ENCODE measurements around the gene RNF34. TPM values are rescaled to one million over a fixed set of nuclear protein-coding genes. Genes with fewer than 3 reads are reported as not detected.

The RNF34 gene
- total RNA-seq, 1 donor from 2014 or later, result 41.2 TPM

DNA sequence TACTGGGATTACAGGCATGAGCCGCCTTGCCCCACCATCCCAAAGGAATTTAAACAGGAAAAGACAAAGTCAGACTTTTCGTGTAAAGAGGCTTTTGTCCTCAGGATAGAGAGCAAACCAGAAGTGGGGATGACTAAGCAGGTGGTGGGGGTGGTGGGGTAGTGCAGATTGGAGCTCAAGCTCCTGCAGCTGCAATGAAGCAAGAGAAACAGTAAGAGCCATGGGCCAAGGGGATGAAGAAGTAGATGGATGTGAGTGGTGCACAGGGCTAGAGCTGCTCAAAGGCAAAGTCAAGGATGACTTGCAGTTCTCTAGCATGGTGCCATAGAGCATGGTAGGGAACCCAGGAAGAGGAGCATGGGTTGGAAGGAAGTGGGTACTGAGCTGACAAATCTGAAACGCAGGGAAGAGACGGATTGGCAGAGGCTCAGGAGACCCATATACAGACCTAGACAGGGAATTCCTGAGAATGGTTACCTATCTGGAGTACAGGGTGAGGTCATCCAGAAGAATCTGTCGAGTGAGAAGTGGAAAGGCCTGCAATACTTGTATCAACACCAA lies 11.4 kb upstream of the RNF34 start:
- DNase-seq (ENCODE audit: low read depth), result no peak

DNA sequence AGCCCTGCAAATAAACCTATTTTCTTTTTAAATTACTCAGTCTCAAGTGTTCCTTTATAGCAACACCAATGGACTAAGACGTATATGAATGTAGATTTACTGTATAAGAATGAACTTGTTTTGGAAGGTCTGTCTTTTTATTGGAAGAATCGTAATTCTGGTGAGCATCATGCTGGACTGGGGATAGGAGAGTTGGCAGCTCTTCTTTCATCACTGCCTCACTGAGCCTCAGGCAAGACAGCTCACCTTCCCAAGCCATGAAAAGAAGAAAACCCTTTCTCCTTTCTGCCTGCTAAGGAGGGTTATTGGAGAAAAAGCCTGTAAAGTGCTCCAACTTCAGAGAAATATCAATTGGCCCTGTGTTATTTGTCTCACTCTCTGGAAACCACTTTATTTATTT lies 9.1 kb upstream of the RNF34 start:
- DNase-seq (ENCODE audit: low read depth), result no peak

DNA sequence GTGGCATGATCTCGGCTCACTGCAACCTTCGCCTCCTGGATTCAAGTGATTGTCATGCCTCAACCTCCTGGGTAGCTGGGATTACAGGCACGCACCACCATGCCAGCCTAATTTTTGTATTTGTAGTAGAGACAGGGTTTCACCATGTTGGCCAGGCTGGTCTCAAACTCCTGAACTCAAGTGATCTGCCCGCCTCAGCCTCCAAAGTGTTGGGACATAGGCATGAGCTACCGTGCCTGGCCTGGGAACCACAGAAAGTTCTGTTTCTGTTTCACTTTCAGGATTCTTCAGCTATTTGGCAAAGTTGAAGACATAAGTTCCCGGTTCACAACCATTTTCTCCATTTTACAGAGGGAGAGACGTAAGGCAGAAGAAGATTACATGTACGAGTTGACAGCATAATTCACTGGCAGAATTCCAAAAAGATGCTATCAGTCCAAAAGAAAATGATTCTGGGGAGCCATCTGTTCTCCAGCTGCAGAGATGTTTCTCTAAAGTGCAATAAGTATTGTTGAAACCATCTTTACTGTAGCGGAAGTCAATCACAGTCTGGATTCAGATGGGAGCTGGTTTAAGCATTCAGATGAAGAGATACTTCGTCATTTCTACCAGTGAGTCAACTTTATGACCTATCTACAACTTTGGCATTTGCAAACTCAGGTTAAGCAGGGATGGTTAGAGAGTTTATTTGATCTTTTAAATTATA lies 8.1 kb upstream of the RNF34 start:
- peak; percentile 18 for DNase-seq (ENCODE audit: low read depth)

DNA sequence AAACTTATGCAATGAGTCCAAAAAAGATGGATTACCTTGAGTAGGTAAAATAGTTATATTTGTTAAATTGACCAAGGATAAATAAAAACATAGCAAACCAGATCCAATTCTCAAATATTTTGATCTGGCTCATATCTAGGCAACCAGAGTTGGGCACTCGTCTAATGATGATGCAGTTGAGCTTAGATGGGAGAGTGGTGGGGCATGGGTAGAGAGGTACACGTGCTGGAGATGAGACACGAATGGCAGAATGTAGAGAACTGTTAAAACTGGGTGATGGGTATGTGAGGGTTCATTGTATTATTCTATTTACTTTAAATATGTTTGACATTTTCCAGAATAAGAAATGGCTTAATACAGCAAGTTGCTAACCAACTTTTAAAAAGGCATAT lies 7.6 kb upstream of the RNF34 start:
- DNase-seq (ENCODE audit: low read depth), result no peak

DNA sequence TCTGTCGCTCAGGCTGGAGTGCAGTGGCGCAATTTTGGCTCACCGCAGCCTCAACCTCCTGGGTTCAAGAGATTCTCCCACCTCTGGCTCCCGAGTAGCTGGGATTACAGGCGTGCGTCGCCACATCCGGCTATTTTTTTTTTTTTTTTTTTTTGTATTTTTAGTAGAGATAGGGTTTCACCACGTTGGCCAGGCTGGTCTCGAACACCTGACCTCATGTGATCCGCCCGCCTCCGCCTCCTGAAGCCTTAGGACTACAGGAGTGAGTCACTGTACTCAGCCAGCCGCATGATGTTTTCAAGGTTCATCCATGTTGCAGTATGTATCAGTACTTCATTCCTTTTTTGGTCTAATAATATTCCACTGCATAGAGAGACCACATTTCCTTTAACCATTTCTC lies 2.4 kb upstream of the RNF34 start:
- no peak for DNase-seq (ENCODE audit: low read depth)

DNA sequence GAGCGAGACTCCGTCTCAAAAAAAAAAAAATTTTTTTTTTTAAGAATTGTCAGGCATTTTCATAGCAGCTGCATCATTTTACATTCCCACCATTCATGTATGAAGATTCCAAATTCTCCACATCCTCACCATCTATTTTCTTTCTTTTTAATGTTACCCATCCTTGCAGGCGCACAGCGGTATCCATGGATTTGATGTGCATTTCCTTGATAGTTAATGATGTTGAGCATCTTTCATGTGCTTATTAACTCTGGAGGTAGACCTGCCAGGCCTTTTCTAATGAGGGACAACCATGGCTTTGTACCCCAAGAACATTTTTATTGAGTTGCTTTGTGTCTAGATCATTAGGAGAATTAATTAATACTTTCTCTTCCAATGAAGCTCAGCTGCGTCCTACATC lies 1.6 kb upstream of the RNF34 start:
- no peak for DNase-seq (ENCODE audit: low read depth)

DNA sequence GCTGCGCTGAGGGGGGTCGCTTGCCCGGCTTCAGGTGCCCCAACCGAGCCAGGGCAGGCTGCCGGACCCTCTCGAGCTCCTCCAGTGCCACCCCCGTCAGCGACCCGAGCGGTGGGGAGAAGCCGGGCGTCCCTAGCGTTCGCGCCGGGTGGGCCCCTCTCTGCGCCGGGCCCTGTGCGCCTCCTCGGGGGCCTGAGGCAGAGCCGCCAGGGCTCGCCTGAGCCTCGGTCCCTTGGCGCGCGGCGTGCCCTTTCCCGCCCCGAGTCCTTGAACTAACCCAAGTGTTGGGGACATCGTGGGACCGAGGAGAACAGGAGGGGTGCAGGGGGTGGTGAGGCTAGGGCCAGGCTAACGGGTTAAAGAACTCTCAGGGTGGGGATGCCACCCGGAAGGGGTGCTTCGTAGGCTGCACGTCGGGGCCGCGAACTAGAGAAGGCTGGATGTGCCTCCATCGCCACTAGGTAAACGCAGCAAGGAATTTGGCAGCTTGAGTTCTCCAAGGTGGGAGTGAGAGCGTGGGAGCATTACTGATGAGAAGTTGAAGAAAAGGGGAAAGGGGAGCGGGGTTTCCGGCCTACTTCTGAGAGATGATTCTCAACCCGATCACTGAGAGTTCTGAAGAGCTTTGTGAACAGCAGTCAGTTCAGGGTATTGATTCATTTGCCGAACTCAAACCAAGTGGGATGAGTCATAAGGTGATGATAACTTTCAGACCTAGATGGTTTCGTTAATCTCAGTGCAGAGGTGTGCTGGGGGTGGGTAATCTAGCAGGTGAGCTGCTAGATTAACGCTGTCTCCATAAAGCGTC lies 618 bp downstream of the RNF34 start:
- DNase-seq (ENCODE audit: low read depth), result peak; percentile 38

DNA sequence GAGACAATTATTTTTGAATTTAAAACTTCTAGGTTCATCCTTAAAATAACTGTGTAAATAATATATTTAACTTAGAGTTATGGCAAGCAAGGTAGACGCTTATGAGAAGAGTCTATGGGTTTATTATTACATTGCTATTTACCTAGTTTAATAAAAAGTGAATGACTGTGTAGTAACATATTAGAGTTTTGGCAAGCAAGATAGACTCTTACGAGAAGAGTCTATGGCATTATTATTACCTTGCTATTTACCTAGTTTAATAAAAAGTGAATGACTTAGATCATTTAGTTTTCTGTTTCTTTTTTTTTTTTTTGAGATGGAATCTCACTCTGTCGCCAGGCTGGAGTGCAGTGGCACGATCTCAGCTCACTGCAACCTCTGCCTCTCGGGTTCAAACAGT lies 3.8 kb downstream of the RNF34 start:
- DNase-seq (ENCODE audit: low read depth), result no peak

DNA sequence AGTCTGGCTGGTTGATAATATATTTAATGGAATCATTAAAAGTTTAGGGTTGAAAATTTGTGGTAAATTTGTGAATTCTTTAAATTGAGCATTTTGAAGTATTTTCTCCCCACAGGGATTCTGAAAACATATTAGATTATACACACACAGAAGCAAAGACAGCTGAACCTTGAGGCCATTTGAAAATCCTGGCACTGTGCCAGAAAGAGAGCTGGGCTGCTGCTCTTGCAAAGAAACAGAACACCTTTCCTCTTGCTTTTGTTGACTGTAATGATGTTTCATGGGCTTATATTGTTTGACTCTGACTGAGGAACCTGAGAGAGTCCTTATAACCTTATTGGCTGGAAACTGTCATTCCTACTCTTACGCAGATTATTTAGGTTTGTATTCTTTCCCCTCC lies 4.8 kb downstream of the RNF34 start:
- peak; percentile 56 for DNase-seq (ENCODE audit: low read depth)

DNA sequence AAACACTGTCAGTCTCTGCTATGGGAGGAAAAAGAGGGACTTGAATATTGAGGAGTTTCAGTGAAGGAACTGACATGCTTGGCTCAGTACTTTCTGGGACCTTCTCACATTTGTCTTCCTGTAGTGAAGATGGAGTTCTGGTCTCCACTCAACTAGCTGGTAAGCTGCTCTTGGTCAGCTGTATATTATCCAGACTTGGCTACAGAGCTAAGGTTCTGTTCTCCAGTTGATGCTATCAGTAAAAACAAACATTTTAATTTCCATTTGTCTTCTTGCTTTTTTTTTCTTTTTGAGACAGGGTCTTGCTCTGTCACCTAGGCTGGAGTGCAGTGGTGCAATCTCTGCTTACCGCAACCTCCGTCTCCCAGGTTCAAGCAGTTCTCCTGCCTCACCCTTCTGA lies 5.3 kb downstream of the RNF34 start:
- no peak for DNase-seq (ENCODE audit: low read depth)

DNA sequence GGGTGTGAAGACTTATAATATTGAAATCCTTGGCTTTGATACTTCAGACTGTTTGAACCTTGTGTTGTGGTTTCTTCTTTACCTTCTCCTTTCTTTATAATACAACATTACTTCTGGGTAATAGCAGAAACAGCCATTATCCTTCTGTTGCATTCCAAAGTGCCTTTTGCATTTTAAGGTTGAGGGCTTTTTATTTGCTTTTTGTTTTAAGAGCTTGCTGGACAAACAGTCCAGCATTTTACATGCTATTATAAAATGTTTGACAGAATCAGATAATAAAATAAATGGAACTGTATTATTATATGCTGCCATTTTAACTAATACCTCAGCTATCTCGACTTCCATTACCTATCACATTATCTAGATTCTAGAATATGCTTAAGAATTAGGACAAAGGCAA lies 14.0 kb downstream of the RNF34 start:
- no peak for DNase-seq (ENCODE audit: low read depth)

DNA sequence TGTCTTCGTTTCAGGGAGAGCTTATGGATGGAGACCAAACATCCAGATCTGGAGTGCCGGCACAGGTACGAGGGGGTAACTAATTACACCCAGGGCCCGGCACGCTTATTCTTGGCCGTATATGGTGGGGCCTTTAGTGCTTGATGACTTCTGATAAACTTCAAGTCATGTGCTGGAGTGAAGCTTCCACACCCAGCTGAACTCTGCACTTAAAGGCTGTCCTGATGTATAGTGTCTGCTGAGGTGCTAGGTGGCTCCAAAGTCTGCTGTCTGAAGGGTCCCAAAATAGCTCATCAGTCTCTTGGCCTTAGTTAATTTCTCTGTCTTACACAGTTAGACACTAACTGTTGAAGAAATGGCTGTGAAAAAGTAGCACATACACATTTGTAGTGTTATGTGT lies 17.9 kb downstream of the RNF34 start:
- no peak for DNase-seq (ENCODE audit: low read depth)

DNA sequence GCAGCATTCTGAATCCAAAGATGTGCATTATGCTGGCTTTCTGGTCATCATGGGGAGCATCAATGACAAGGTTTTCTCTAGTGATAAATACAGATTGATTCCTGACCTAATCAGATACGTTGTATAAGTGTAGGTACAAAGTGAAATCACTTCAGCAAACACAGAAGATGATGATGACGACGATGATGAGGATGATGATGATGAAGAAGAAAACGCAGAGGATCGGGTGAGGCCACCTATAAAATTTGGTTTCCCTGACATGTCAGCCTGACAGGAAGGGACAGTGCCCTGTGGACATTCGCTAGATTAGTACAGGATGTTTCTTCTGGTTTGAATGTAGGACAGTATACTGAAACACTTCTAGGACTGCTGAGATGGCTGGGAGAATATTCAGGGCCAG lies 20.2 kb downstream of the RNF34 start:
- DNase-seq (ENCODE audit: low read depth), result no peak

DNA sequence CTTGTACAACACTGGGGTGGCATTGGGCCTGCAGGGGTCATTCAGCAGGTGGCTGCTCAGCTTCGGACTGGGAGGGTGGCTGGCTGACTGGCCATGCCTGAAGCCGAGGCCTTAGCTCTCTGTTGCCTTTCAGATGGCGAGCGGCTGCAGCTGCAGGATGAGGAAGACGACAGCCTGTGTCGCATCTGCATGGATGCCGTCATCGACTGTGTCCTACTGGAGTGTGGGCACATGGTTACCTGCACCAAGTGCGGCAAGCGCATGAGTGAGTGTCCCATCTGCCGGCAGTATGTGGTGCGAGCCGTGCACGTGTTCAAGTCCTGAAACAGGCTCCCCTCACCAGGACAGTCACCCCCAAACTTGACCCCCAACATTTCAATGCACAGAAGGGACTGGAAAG lies 23.3 kb downstream of the RNF34 start:
- no peak for DNase-seq (ENCODE audit: low read depth)

DNA sequence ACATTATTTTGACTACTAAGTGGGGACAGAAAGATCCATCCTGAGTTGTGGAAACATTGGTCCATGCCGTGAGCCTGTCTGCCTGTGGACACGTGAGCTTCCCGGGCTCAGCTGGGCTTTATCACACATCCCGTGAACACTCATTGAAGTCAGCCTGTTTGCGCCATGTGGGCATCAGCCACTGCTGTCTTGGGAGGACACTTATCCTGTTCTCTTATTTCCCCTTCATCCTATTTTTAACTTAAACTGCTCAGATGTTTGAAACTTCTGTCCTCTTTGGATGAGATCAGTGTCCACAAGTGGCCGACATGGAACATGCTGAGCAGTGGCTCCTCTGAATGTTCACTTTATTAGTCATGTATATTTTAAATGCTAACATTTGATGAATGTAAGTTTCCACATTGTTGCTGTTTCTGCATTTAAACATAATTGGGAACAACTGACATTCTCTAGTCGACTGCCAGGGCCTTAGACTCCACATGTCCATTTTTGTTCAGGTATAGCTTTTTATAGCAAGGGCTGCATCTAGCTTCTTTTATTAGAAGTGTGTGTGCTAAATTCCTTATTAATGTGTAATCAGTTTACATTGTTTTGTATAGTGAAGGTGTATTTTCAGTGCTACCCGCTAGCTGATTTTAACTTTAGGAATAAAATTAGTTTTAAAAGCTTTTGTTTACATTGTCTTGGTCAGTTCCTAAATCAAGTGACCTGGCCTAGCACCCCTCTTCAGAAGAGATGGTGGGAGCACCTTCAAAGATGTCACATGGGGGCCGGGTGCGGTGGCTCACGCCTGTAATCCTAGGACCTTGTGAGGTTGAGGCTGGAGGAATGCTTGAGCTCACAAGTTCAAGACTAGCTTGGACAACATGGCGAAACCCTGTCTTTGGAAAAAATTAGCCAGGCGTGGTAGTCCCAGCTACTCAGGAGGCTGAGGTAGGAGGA lies 24.0 kb downstream of the RNF34 start:
- peak; percentile 87 for DNase-seq (ENCODE audit: low read depth)

DNA sequence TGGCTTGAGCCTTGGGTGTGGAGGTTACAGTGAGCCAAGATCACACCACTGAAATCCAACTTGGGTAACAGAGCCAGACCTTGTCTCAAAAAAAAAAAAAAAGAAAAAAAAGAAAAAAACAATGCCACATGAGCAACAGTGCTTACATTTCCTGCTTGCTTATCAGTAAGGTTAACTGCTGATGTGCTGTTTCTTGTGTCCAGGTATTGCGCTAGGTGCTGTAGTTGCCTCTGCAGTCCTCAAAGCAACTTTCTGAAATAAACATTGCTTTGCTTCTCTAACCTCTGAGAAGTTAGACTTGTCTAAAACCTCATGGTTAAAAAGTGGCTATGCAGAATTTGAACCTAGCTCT lies 24.7 kb downstream of the RNF34 start:
- no peak for DNase-seq (ENCODE audit: low read depth)

DNA sequence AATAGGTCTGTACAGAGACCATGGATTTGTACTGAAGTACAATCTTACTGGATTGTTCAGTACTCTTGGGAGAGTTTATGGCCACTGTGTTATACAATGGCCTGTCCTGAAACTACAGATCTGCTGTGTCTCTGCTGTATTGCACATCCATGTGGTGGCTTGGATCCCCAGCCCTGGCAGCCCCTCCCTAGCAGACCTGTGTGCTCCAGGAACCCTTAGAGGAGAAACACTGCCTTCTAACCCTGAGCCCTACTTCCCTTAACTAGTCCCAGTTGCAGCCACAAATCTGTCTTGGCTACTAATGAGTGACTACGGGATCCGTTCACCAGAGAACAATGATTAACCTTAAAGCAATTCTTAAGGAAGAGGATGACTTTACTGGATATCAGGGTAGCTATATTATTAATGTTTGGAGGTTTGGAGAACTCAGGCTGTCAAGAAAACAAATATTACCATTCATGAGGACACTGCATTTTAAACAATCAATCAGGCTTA lies 27.7 kb downstream of the RNF34 start:
- no peak for DNase-seq (ENCODE audit: low read depth)

DNA sequence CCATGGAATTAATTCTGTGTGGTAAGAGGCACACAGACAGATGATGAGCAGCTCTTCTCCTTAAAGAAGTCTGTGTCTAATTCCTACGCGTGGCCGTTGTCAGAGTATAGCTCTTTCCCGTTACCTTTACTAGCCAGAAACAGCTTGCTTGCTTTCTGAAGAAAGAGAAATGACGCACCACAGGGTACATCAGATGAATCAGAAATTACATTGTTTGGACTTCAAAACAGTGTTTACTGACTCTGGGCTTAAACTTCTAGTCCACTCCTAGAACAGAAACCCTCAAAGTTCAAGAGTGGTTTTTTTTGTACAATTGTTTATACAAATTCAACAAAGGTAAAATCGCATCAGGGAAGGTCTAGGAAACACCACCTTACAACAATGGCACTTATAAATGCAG lies 29.0 kb downstream of the RNF34 start:
- no peak for DNase-seq (ENCODE audit: low read depth)

DNA sequence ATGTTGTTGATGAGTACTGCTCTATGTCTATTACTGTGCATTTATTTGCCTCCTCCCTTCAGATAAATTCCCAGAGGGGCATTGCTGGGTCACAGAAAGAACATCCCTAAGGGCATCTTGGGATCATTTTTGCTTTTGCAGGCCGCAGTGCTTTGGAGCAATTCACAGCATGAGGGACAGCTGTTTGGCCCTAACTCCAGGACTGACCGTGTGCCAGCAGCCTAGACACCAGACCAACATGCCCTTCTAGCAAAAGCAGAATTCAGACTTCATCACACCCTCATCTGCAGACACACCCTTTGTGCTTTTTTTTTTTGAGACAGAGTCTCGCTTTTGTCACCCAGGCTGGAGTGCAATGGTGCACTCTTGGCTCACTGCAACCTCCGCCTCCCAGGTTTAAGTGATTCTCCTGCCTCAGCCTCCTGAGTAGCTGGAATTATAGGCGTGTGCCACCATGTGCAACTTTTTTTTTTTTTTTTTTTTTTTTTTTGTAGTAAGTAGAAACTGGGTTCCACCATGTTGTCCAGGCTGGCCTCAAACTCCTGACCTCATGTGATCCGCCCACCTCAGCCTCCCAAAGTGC lies 31.0 kb downstream of the RNF34 start:
- DNase-seq (ENCODE audit: low read depth), result peak; percentile 50

DNA sequence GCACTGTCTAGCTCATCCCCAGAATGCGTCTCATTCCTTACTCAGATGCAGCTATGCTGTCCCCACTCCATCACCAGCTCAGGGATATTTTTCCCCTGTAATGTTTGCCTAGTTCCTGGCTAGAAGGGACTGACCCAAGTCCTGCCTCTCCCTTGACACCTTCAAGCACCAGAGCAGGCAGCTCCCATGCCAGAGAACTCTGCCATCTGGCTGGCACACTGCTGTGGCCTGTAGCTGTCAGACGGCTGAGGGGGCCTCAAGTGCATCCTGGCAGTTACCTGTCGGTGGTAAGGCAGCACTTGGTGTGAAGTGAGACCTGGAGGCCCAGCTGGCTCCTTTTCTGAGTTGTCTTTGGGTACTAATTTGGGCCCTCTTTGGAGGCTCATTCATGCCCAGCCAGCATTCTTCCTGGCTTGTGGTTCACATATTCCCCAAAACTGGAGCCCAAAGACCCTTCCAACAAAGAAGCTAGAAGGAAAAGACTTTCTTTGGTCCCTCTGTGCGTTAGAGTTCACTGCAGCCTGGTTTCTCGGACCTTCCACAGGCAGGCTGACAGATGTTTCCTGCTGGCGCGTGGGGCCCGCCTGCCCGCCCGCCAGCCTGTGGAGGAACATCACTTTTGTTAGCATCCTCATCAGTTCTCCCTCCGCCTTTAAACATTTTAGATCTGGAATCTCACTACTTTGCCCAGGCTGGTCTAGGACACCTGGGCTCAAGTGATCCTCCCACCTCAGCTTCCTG lies 33.0 kb downstream of the RNF34 start:
- no peak for DNase-seq (ENCODE audit: low read depth)

All from myocyte (in vitro differentiated cells).